Neuron (in vitro differentiated cells): Measurements from ENCODE around the gene ACAD11.

Experiments
- H2AFZ ChIP-seq: one replicate; pipeline ENCODE4 v1.6.1; 2013; ENCODE audit warnings: low read depth, mild to moderate bottlenecking, inconsistent platforms, low read length, moderate library complexity
- H3K27me3 ChIP-seq: one replicate; pipeline ENCODE4 v1.6.1; 2013; ENCODE audit warnings: low read length; ENCODE audit not compliant: insufficient read depth
- H3K36me3 ChIP-seq: one replicate; pipeline ENCODE4 v1.6.1; 2013; ENCODE audit warnings: low read length; ENCODE audit not compliant: insufficient read depth
- H3K4me1 ChIP-seq: one replicate; pipeline ENCODE4 v1.6.1; 2013; ENCODE audit warnings: low read length; ENCODE audit not compliant: insufficient read depth
- H3K4me3 ChIP-seq: 2 replicates; pipeline ENCODE4 v1.5.1; 2013; ENCODE audit warnings: mild to moderate bottlenecking, low read length, moderate library complexity
- H3K9me3 ChIP-seq: one replicate; pipeline ENCODE4 v1.6.1; 2013; ENCODE audit warnings: low read length

ACAD11 gene

GRCh38 chr3:132535575-132536441, 123.8 kb downstream of the ACAD11 start:
- Histone ChIP-seq H2AFZ (no peak overlapping the region), H3K9me3 (no peaks in the 10 kb centered on the region), H3K36me3 (peaks cover 53% of the 10 kb centered on the region), H3K4me1 (no peaks in the 10 kb centered on the region), H3K27me3 (no peaks in the 10 kb centered on the region), H3K4me3 (no peak overlapping the region)

GRCh38 chr3:132530624-132531023, 129.0 kb downstream of the ACAD11 start:
- Histone ChIP-seq H3K4me1 (no peaks in the 10 kb centered on the region), H2AFZ (no peak overlapping the region), H3K4me3 (no peak overlapping the region), H3K36me3 (peaks cover 73% of the 10 kb centered on the region), H3K27me3 (no peaks in the 10 kb centered on the region), H3K9me3 (no peaks in the 10 kb centered on the region)

- no peaks in the 10 kb centered on the region for H3K27me3 ChIP-seq
Observed at GRCh38 chr3:132522353-132522752, 137.3 kb downstream of the ACAD11 start.

GRCh38 chr3:132521901-132522300, 137.7 kb downstream of the ACAD11 start:
- H3K27me3 ChIP-seq: no peaks in the 10 kb centered on the region
- no peak overlapping the region for H2AFZ ChIP-seq
- H3K4me3 ChIP-seq: no peak overlapping the region
- no peaks in the 10 kb centered on the region for H3K4me1 ChIP-seq
- H3K36me3 ChIP-seq: peaks cover 80% of the 10 kb centered on the region
- no peaks in the 10 kb centered on the region for H3K9me3 ChIP-seq

More at GRCh38 chr3:132522353-132522752, 137.3 kb downstream of the ACAD11 start:
- no peak overlapping the region for H3K4me3 ChIP-seq
- no peak overlapping the region for H2AFZ ChIP-seq
- H3K4me1 ChIP-seq: no peaks in the 10 kb centered on the region
- H3K9me3 ChIP-seq: no peaks in the 10 kb centered on the region
- peaks cover 78% of the 10 kb centered on the region for H3K36me3 ChIP-seq

- Histone ChIP-seq H3K4me1 (no peaks in the 10 kb centered on the region), H3K4me3 (no peak overlapping the region), H3K9me3 (no peaks in the 10 kb centered on the region), H3K27me3 (no peaks in the 10 kb centered on the region), H2AFZ (no peak overlapping the region), H3K36me3 (peaks cover 81% of the 10 kb centered on the region)
Observed at GRCh38 chr3:132519914-132520313, 139.7 kb downstream of the ACAD11 start.

GRCh38 chr3:132517311-132517710, 142.3 kb downstream of the ACAD11 start:
- Histone ChIP-seq H3K9me3 (no peaks in the 10 kb centered on the region), H2AFZ (no peak overlapping the region), H3K4me3 (no peak overlapping the region), H3K27me3 (no peaks in the 10 kb centered on the region), H3K4me1 (no peaks in the 10 kb centered on the region), H3K36me3 (peaks cover 71% of the 10 kb centered on the region)

GRCh38 chr3:132513057-132513456, 146.6 kb downstream of the ACAD11 start:
- no peaks in the 10 kb centered on the region for H3K27me3 ChIP-seq
- no peak overlapping the region for H2AFZ ChIP-seq
- H3K36me3 ChIP-seq: peaks cover 77% of the 10 kb centered on the region
- no peak overlapping the region for H3K4me3 ChIP-seq
- no peaks in the 10 kb centered on the region for H3K4me1 ChIP-seq
- no peaks in the 10 kb centered on the region for H3K9me3 ChIP-seq

GRCh38 chr3:132509506-132509905, 150.1 kb downstream of the ACAD11 start:
- Histone ChIP-seq H3K4me1 (no peaks in the 10 kb centered on the region), H2AFZ (no peak overlapping the region), H3K36me3 (peaks cover 74% of the 10 kb centered on the region), H3K4me3 (no peak overlapping the region), H3K27me3 (no peaks in the 10 kb centered on the region), H3K9me3 (no peaks in the 10 kb centered on the region)

- Histone ChIP-seq H3K4me1 (no peaks in the 10 kb centered on the region), H3K27me3 (no peaks in the 10 kb centered on the region), H3K4me3 (no peak overlapping the region), H2AFZ (no peak overlapping the region), H3K36me3 (peaks cover 76% of the 10 kb centered on the region), H3K9me3 (no peaks in the 10 kb centered on the region)
Observed at GRCh38 chr3:132509096-132509495, 150.5 kb downstream of the ACAD11 start.
